HG03558 (cell line): ENCODE results near the gene F3.

Source experiments
- ATAC-seq: cut with Tn5 transposase; IDR thresholded peaks from one replicate; pipeline ENCODE4 v1.9.1; 2021; ENCODE audit warnings: moderate number of reproducible peaks; ENCODE audit not compliant: unreplicated experiment; ENCODE audit errors: extremely low read depth

F3 gene

GRCh38 chr1:94553931-94554330 is 12.4 kb upstream of the F3 start:
- no peak for ATAC-seq

DNA sequence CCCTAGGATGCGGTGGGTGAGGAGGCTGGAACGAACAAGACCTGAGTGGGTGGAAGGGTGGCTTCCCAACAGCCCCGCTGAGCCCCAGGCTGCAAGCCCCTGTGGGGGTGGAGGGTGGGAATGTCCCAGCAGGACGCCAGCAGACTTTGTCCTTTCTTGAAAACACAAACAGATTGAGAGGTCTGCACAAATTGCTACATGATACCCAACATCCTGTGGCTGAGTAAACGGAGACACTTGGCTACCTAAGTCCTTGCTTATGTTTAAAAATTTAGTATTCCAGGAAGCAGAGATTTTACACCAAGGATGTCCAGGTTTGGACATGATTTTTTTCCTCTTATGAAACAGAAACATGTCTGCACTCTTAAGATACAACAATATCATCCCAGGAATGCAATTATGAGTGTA is 11.8 kb upstream of the F3 start:
- ATAC-seq, result no peak

DNA sequence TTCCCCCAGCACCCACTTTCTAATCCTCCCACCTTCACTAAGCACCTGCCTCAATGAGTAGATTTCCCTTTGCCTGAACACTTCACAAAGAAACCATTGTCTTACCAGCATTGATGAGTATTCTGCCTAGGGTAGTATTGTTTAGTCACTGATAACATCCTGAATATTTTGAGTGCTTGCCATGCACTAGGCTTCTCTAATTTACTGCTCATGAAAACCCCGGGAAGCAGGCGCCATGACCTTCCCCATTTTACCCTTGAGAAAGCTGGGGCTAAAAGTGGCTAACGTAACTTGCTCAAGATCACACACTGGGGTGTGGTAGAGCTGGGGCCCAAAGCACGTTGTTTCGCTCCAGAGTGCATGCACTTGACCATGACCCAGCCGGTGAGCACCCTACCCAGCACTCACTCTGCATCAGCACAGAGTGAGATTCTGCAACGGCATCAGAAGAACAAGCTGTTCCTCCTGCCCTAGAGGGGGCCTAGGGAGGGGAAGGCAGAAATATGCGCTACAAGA is 10.6 kb upstream of the F3 start:
- ATAC-seq, result no peak

GRCh38 chr1:94551449-94551848 is 9.9 kb upstream of the F3 start:
- no peak for ATAC-seq

GRCh38 chr1:94550800-94551241 is 9.3 kb upstream of the F3 start:
- ATAC-seq, result no peak

DNA sequence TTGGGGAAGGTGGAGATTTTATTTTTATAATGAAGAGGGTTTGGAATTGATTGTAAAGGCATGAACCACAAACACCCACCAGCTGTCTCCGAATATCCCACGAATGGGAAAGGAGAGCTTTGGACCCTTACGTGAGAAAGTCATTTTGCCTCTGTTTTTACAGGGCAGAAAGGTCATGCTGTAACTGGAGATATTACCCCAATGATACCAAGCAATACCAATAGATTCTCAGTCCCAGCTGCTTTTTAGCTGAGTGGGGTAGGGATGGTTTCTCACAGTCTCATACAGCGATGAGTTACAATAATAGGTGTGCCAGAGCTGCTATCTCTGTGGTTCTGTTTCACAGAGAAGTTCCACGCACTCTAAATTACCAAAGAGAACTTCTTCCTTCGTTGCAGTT is 8.8 kb upstream of the F3 start:
- no peak for ATAC-seq

- no peak for ATAC-seq
These were observed 8.1 kb upstream of the F3 start for GRCh38 chr1:94549706-94550105.

- no peak for ATAC-seq
These were observed 3.3 kb upstream of the F3 start for GRCh38 chr1:94544706-94545490.

GRCh38 chr1:94543893-94544635 is 2.5 kb upstream of the F3 start:
- no peak for ATAC-seq

DNA sequence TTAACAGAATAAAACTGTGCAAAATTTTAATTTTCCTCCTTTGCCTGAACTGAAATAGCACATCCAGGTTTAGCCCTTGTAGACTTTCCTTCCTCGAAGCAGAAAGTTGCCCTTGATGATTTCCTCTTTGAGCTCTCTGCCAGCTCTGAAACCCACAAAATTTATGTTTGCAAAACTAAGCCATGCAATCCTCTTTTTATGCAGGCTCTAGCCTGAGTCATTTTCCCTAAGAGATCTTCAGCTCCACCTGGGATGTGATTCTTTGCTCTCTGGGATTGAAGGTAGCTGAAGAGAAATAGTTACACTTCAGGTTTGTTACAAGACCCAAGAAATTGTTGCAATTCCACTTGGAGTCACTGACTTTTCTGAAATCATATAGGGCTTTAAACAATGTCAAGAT is 1.4 kb upstream of the F3 start:
- no peak for ATAC-seq

DNA sequence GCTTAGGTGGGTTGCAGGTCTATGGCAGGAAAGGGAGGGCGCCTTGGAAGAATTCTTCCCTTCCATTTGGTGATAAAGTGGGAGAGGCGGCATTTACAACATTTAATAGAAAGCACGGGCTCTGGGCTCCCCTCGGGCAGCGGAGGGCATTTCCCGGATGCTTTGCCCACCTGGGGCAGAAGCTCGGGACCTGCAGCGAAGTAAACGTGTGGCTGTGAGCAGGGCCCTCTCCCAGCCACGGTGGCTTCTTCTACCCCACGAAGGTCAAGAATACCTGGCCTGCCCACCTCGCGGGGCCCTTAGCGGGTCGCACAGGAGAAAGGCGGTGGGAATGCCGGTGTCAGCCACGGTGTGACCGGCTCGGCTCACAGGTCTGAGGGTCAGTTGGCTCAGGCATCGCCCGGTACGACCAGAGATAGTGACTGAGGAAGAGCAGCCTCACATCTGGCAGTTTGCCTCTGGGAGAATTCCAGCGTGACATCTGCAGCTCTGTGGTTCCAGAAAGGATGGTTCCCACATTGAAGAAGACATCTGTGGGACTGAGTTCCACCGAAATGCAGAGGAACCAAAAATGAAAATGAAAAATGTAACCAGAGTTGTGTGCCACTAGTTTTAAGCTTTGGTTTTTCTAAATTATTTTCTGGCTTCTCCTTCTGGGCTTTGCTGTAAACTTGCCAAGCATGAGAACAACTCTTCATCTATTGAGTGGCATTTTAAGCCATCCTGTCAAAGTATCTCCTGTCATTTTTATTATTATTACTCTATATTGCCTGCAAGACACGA is 720 bp upstream of the F3 start:
- no peak for ATAC-seq

DNA sequence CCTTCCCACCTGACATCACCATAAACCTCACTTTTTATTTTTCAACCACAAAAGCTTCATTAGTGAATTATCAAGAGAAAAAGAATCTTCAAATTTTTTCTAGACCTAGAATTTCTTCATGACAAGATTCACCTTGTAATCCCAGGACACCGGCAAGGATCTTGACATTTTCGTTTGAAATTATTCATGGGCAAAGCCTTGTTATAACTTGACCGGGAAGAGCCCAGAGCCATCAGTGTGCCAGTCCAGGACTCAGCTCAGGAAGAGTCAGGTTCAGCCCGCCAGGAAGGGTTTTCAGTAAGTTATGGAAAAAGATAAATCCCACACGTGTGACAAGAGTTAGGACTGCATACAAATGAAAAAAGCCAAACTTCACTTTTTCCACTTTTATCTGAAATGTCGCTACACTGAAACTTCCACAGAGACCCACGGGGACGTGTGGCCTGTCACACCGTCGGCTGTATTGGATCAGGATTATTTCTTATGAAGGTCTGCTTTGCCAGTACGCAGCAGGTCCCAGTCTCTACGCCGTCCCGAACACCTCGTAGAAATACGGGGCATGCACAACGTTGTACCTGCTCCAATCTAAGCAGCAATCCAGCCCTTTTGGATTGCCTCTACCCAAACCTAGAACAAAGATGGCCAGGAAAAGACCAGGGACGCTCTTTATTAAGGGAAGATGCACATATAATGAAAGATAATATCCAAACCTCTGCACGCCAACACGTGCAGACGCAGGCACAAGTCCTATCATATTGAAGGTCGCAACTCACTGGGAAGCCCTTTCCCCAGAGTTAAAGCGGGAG is 916 bp downstream of the F3 start:
- ATAC-seq, result no peak

DNA sequence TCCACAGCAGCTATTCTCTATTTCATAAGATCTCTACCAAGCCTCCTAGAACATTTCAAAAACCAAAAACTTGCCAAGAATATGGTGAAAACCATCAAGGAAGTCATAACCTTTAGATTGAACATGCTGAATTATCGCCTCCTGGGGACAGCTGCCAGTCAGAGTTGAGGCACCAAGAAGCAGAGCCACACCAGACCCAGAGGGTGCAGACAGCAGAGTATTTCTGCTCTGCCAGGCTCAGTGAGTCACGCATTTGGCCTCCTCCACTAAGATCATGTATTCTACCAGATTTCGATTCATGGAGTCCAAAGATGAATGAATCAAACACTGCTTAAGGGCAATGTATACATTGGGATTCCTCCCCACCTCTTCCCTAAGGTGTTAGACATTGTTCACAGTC is 2.1 kb downstream of the F3 start:
- no peak for ATAC-seq

GRCh38 chr1:94538243-94538827 is 3.2 kb downstream of the F3 start:
- ATAC-seq, result no peak

DNA sequence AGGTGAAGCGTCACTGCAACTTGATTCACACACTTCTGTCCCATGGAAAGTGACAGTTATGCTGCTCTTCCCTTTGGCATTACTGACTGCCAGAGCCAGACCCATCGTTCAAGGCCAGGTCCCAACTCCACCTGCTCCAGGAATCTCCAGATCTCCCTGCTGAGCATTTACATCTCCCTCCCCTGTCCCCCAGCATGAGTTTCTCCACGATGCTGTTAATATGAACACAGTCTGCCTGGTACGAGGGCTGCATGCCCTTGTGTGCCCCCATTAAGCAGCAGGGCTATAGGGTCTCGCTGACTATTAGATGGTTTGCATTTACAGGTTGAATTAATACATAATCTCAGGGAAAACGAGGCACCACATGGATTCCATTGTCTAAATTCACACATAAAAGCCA is 4.3 kb downstream of the F3 start:
- ATAC-seq, result no peak

DNA sequence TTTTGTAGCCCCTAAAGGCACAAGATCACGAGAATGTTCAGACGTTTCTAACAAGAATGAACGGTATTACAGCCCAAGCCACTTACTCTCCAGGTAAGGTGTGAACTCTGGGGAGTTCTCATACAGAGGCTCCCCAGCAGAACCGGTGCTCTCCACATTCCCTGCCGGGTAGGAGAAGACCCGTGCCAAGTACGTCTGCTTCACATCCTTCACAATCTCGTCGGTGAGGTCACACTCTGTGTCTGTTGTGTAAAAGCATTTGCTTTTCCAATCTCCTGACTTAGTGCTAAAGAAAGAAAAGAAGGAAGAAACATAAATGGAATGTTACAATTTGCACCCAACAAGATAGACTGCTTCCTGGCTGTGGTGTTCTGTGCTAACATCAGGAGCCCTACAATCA is 5.7 kb downstream of the F3 start:
- no peak for ATAC-seq

- no peak for ATAC-seq
These were observed 6.5 kb downstream of the F3 start for GRCh38 chr1:94535095-94535494.

DNA sequence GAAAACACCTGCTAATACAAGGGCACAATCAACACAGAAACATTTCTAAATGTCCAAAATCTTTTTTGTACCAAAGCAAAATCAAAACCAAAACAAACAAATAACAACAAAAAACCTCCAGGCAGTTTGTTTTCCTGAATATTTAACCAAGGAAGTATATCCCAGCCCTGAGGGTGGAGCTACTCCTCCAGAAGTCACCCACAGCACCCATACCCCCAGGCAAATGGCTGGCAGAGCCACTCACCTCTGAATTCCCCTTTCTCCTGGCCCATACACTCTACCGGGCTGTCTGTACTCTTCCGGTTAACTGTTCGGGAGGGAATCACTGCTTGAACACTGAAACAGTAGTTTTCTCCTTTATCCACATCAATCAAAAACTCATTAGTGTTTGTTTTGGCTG is 9.5 kb downstream of the F3 start:
- ATAC-seq, result no peak

DNA sequence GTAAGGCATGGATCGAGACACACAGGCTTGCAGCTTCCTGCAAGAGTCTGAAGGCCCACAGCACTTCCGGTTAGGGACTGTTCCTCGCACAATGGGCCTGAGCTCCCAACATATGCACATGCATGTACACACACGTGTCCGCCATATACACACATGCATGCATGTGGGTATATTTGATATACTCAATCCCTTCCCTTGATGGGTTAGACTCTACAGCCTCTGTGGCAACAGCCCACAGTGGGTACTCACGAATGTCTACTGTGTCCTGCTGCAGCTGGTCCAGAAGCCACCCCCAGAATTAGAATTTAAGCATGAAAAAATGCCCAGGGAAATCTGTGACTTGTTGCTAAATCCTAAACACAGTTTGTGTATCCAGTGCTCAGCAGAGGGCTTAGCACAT is 9.9 kb downstream of the F3 start:
- ATAC-seq, result no peak
